Skin of body (tissue), 2 donors: ENCODE data around the gene ARAP1. TPM values are rescaled to one million over a fixed set of nuclear protein-coding genes. Genes with fewer than 3 reads are reported as not detected.
"Not testable (repeated sequence)": the region's sequence is repeated elsewhere in the genome, so short reads cannot be mapped to it uniquely, and the experiment has no call there.

Experiments used
- DNase-seq: peaks from one replicate; lab custom pipeline; 2025; lab: John Stamatoyannopoulos, UW
- total RNA-seq: library from RNA; depleted of rRNA; stranded (reverse); fragments of >200 nt; gene quantifications from one replicate; pipeline ENCODE4 v1.2.3, GENCODE V29; 2014

The ARAP1 gene
- total RNA-seq: 76.8 TPM

DNA sequence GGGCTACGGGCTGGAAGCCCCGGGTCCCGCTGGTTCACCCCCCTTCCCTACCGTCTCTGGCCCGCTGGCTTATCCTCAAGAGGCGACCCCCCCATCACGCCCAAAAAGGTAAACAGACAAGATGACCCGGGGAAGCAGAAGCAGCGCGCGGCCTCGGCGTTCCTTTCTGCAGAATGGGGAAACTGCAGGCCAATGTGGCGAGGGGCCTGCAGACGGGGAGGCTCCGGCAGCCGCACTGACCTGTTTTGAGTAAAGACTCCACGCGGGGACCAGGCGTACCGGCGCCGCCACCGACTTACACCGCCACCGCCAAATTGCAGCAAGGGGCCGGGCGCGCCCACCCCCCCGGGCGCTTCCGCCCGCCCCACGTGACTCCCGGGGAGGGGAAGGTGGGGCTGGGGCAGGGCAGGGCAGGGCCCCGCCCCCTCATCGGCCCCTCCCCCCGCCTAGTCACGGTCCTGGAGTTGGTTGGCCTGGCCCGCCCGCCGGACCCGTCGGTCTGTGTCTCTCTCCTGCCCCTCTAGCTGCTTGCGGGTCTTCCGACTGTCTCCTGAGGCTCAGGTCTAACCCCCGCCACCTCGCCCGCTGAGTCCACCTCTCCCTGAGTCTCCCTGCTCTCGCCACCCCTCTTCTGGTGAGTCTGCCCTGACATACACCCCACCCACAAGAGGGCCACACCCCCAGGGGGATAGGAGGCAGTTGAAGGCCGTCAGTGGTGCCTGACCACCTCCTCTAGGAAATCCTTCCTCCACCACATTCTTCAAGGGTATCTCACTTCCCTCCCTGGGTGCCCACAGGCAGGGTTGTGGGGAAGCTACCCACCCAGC lies at the start of gene ARAP1:
Gene ARAP1, minus strand, starts transcription at position 321 of the 827 bp plus-strand sequence. CDS start 25,280 bp downstream, outside the sequence.
- peak; percentile 6 for DNase-seq

GRCh38 chr11:72799441-72799840 lies 47.2 kb upstream of the ARAP1 start:
- DNase-seq: no peak

DNA sequence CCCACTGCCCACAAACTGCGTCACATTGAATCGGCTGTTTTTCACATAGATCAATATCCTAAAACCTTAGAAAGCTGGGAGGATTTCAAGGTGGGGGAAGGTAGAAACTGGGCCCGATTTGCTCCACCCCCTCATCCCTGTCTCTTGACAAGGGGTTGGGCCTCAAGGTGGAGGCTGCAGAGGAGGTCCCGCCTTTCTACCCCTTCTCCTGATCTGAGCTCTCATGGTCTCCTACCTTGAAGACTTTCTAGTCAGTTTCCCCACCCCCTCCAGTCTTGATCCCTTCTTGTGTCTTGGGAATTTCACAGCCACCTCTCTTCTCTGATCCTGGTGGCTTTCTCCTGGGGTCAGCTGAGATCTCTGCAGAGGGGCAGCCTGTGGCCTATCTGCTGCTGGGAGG lies 46.2 kb upstream of the ARAP1 start:
- DNase-seq: no peak

- peak; percentile 97 for DNase-seq
Observed at GRCh38 chr11:72793425-72794367, 41.5 kb upstream of the ARAP1 start, which contains the start of gene STARD10. Gene STARD10 (minus strand): TSS chr11:72794047. CDS start chr11:72781181, 12,866 bp downstream.

- no peak for DNase-seq
Observed at GRCh38 chr11:72793076-72793424, 40.8 kb upstream of the ARAP1 start.

- DNase-seq: no peak
Observed at GRCh38 chr11:72792437-72793021, 40.3 kb upstream of the ARAP1 start.

DNA sequence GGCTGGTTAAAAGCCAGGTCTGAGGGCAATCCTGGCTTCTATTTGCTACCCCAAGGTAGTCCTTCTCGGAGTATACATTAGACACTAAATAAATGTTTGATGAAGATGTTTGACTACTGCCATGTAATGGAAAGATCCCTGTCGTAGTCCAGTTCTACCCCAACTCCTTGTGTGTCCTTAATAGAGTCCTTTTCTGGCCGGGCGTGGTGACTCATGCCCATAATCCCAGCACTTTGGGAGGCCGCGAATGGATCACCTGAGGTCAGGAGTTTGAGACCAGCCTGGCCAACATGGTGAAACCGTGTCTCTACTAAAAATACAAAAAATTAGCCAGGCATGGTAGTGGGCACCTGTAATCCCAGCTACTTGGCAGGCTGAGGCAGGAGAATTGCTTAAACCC lies 39.0 kb upstream of the ARAP1 start:
- DNase-seq: not testable (repeated sequence)

- no peak for DNase-seq
Observed at GRCh38 chr11:72789493-72790131, 37.4 kb upstream of the ARAP1 start.

GRCh38 chr11:72788241-72788640 lies 36.0 kb upstream of the ARAP1 start:
- DNase-seq: no peak

DNA sequence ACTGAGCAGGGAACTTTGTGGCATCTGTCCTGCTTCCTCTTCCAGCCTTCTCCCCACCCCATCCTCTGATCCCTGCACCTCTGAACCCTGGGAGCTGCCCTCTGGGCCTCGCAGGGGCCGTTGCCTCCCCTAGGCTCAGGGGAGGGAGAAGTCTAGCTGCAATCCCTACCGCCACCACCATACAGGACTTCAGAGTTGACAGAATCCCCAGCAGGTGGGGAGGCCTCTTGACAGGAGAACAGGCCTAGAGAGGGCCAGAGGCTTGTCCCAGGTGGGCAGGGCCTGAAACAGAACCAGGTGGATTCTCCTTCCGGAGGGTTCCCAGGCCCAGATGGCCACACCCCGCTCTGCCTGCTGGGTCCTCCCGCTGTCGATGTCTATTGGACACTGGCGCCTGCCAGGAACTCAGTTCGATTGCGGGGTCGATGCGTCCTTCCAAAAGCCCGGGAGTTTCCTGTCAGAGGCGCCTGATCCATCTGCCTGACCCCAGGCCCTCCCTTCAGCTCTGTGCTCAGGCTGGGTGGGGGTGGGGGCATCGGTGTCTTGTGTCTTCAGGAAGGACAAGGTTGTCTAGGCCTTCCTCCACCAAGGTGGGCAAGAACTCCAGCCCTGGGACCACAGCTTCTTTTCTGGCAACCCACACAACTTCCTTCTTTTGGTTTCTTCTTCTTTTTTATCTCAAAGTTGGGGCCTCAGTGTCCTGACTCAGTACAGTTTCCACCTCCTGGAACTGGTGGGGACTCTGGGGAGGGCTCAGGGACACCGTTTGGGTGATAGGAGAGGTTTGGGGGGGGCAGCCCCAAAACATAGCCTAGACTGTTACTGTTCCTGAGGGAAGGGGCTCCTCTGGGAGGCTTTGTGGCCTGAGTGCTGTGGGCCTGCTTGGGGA lies 35.3 kb upstream of the ARAP1 start:
- DNase-seq: no peak

DNA sequence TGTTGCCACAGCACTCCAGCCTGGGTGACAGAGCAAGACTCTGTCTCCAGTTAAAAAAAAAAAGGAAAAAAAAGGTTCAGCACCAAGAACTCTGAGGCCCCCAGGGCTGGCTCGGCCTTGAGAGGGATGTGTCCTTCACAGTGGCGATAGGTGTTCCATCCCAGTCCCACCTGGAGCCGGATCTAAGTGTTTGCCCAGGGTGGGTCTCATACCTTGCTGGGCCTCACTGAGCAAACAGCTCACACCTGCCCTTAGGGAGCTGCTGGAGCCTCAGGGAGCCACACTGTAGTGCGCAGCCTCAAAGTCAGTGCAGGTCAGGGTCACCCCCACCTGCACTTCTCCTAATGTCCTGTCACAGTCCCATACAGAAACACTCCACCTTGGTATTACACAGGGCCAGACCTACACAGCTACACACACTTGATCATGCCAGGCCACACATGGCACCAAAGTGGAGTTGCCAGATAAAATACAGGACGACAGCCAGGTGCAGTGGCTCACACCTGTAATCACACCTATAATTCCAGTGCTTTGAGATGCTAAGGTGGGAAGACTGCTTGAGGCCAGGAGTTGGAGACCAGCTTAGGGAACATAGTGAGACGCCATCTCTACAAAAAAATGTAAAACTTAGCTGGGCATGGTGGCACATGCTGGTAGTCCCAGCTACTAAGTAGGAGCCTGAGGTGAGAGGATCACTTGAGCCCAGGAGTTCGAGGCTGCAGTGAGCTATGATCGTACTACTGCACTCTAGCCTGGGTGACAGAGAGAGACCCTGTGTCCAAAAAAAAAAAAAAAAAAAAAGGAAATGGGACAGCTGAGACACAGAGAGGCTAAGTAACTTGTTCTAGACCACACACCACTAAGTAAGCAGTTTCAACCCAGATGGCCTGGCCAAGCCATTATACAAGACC lies 34.4 kb upstream of the ARAP1 start:
- DNase-seq: no peak

GRCh38 chr11:72784662-72785061 lies 32.5 kb upstream of the ARAP1 start:
- DNase-seq: no peak

DNA sequence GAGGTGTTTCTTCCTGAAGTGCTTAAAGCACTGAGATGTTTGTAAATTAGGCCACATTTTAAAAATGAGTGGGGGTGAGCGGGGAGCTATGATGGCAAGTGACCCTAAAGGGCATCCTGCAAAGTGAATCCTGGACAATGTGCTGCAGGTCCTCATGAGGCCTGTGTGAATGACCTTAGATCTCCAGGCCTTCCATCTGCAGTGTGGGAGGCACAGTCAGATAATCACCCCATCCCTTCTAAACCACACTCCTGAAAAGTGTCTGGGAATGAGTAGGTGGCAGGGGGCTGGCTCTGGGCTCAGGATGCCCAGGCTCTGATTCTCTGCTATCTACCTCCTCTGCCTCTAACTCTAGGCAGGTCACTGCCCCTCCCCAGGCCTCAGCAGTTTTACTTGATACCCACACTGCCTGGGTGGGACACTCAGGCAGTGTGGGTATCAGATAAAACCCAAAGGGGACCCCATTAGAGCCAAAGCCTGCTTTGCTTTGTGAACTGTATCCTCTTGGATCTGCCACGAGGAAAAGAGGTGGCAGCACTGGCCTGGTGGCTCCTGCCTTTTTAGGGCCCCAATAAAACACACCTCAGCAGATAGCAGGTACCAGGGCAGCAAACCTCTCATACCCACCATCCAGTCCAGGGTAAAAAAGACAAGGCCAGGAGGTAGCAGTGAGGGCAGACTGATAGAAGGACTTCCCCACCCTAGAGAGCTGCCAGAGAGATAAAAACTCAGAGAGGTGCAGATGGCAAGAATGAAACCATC lies 31.1 kb upstream of the ARAP1 start:
- DNase-seq: no peak

DNA sequence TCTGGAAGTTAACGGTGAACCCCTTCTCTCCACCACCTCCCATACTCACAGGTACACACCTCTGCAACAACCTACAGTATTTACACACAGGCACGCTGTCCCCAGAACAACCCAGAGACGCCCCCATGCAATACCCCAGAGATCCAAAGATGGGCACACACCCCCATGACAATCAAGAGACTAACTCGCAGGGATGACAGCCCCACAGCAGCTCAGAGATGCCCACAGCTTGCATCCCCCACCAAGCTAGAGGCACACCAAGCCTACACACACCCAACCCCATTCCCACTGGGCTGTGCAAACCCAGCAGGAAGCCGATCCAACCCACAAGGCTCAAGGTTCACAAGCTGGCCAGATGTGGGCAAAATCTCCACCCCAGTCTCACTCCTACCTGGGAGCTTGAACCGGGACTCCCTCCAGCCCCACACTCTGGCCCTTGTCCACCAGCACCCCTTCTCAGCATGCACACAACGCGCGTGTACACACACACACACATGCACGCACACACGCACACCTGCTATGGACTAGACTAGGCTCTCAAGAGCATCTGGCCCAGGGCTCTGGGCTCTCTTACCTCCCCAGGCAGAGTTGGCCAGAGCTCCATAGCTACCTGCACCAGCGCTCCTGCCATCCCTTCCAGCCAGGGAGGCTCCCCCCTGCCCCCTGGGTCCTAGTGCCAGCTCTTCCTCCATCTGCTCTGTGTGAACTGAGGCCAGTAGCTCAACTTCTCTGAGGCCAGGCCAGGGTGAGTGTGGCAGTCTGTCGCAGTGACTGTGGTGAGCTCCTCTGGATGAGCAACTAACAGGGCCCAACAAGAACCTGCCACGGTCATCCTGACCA lies 30.1 kb upstream of the ARAP1 start:
- no peak for DNase-seq

DNA sequence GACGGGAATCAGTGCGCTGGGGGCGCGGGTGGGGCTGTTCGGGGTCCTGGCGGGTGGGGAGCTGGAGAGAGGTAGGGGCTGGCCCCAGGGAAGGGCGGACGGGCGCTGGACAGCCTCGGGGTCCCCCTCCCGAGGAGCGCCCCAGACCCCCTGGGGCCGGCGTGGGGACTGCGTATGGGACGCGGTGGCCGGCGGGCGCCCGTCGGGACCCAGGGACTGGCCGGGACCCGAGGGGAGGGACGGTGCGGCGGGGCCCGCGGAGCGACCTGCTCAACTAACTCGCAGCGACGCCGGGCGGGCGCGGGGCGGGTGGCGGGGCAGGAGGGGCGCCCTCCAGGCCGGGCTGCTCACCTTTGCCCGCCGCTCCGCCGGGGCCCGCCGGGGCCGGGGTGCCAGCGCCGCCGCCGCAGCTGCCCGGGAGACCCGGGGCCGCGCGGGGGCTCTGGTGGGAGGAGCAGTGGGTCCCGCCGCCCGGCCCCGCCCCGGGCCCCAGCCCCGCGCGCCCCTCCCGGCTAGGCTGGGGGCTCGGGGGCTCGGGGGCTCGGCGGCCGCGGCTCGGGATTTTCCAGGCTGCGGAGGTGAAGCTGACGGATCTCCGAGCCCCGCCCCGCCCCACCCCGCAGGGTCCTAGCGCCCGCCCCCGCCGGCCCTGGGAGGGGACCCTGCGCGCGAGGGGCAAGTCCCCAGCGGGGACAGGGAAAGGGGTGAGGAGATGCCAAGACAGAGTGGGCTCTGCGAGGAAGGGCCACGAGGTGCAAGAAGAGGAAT lies 29.3 kb upstream of the ARAP1 start:
- no peak for DNase-seq

- no peak for DNase-seq
Observed at GRCh38 chr11:72781063-72781312, 28.8 kb upstream of the ARAP1 start.
